PFSK-1 (cell line): ENCODE measurements around the gene LUZP2.

Experiments
- REST ChIP-seq, 2 experiments: IDR thresholded peaks; 2 replicates each; pipeline versions ENCODE4 v1.6.1 to v1.8.0; 2011 to 2012; ENCODE audit warnings: low read depth in 2 of 2, low read length in 2 of 2, control low read depth in 1 of 2, inconsistent platforms in 1 of 2, mild to moderate bottlenecking in 1 of 2, moderate library complexity in 1 of 2; ENCODE audit not compliant: insufficient read depth in 1 of 2
- TAF1 ChIP-seq: IDR thresholded peaks from 2 replicates; pipeline ENCODE4 v1.6.1; 2012; ENCODE audit warnings: low read length, control low read depth, borderline replicate concordance; ENCODE audit not compliant: insufficient read depth

GRCh38 chr11:24679821-24680351 lies 183.0 kb downstream of the LUZP2 start:
- no peak for TF ChIP-seq TAF1
- TF ChIP-seq REST (IDR thresholded peaks at IDR 0.05; ENCODE audit: insufficient read depth in 1 of 2, low read depth in 2 of 2, low read length in 2 of 2): no peak
